ENCODE measurements around the gene EDC3.
"Not testable (repeated sequence)": the region's sequence is repeated elsewhere in the genome, so short reads cannot be mapped to it uniquely, and the experiment has no call there.

Gene EDC3

DNA sequence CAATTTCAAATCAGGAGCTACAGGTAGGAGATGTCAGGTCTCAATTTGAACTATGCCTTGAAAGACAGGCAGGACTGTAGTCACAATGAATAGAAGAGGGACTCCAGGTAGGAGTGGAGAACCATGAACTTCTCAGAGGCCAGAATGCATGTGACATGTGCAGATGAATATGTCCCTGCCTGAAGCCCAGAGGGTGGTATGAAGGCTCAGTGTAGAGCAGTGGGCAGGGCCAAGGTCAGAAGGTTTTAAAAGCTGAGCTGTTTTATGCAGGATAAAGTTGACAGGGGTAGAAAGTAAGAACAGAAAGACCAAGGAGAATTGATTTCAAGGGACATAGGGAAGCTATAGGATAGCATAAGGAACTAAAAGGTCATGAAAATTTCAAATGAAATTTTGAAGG lies 49.3 kb downstream of the EDC3 start:
- no peak for DNase-seq

DNA sequence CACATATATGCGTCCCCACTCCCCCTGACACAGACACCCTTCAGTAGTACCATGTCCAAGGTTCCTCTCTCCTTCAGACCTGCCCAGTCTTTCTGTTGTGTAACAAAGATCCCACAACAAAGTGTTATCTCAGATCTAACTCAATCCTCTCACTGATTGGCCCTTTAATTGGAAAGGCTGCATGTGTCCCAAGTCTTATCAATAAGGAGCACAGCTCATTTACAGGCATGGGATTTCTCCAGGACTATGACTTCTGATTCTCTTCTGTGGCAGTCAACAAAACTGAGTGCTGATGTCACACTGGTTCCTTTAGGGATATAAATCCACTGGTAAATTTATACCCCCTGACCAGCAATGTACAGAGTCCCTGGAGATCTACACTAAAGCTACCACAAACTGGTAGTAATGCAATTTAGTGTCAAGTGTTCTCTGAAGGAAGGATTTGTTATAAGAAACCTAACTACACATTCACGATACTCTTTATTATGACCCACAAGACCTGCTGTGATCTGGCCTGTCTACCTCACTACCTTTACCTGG lies 52.1 kb downstream of the EDC3 start:
- DNase-seq, result no peak

DNA sequence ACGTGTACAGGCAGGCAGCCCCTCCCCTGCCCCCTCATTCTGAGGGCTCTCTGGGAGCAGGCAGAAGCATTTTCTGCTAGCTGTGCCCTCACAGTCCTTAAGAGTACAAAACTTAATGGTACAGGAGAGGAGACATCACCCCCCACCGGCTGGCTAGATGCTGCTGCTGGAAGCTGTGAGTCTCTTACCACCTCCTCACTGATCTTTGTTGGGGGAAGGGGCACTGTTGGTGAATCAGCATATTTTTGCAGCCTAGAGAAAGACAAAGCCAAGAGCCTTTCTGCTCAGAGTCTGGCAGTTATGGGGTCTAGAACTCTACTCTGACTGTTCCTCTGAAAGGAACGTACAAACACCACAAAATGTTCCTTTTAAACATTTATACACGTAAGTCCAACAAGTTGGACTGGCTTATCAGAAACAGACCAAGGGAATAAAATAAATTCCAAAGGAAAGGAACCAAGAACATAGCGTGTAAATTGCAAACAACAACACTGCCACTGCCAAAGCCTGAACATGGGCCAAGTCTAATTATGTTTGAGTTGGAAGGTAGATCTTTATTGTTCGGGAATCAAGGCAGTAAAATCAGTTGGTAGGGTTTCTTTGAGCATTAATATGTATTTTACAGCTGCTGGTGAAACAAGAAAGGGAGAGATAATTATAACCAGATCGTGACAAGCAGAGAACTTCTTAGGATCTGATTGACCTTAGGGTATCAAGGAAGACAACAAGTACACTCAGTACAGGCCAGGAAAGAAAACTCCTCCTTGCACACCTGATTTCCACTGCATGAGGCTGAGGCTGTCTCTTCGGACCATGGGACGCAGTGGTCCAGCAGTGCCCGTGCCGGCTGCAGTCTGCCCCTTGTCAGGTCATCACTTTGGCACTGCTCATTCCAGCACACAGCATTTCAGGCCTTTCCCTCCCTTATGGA lies 52.8 kb downstream of the EDC3 start:
- DNase-seq, result no peak

DNA sequence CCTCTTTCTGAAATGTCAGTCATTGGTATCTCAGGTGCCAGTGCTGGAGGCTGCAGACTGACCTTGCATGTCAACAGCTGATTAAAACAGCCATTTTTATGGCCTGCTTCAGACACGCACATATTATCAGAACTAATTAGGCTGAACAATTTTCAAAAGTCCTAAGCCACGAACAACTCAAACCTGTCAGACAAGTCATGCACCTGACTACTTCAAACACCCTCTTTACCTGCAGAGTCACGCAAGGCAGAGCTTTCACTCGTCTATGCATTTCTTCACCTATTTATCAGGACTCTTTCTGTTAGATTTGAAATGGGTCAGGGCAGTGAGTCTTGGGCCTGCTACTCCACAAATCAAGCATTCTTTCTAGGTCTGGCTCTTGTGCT lies 53.5 kb downstream of the EDC3 start:
- DNase-seq, result no peak

DNA sequence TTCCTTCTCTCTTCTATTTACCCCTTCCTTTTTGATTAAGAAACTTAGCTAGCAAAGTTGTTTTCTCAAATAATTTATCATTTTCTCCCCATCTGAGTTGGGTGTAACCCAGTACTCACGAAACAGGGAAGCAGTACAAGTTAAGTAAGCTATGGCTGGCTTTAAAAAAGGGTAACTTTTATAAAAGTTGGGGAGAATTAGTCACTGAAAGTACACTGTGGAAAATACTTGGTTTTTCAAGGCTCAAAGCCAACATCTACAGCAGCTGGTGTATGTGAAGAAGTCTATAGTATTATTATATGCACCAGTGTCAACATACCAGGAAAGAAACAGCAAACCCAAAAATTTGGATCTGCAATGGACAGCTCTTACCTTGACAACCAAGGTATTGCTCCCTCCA lies 54.7 kb downstream of the EDC3 start:
- DNase-seq, result no peak

DNA sequence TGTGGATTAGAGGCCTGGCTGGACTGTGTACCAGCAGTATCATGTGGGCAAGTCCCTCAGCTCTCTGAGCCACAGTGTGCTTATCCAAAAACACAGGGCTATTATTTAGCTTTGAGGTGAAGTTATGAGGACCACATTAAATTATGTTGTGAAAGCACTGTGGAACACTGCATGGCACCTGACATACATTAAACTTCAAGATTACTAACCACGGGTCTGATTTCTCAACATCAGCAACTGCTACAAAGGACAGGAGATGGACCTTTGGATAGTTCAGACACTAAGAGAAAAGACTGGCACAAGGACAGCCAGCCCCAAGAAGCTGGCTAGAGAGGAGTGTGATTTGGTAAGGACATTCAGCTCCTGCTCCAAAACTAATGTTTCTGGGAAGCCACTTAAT lies 58.8 kb downstream of the EDC3 start:
- DNase-seq, result no peak

DNA sequence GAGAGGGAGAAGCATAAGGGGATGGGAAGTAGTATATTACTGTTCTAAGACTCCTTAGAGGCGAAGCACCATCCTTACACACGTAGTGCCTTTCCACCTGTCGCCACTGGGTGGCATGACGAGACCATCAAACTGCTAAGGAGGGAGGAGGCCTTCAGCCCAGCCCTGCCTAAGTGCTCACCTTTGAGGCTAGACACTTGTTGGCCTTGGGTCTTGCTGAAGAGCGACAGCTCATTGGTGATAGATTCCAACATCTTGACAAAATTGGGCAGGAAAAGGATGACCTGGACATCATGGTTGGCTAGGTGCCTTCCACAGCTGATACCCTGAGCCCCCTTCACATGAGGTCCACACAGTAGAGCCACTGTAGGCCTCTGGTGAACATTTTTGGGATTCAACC lies 60.6 kb downstream of the EDC3 start:
- DNase-seq, result peak; percentile 52

DNA sequence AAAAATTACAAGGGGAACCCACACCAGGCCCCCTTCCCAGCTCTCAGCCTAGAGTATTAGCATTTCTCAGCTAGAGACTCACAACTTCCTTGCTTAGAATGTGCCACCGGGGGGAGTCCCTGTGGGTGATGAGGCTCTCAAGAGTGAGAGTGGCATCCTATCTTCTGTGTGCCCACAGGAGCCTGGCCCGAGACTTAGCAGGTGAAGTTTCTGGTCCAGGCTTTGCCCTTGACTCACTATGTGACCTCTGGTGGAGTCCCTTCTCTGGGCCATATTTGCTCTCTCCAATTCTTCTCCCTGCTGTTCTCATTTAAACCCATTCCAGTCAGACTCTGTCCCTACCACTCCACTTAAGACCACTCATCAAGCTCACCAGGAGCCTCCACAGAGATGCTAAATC lies 62.0 kb downstream of the EDC3 start:
- no peak for DNase-seq

DNA sequence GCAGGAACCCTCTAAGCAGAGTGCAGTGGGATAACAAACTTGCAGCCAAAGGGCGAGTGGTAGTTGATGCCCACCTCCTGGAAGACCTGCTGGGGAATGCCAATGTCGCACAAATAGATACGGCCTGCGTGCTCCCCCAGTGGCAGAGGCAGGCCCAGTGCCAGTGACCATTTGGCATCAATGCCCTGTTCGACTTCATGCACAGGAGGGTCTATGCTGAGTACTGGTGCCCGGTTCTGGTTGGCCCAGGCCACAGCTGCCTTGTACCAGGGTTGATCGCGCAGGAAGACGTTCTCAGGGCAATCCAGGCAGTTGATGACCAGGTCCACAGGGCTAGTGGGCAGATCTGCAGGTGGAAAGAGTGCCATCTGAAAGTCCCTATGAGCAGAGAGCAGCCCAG lies 63.2 kb downstream of the EDC3 start:
- DNase-seq, result no peak

DNA sequence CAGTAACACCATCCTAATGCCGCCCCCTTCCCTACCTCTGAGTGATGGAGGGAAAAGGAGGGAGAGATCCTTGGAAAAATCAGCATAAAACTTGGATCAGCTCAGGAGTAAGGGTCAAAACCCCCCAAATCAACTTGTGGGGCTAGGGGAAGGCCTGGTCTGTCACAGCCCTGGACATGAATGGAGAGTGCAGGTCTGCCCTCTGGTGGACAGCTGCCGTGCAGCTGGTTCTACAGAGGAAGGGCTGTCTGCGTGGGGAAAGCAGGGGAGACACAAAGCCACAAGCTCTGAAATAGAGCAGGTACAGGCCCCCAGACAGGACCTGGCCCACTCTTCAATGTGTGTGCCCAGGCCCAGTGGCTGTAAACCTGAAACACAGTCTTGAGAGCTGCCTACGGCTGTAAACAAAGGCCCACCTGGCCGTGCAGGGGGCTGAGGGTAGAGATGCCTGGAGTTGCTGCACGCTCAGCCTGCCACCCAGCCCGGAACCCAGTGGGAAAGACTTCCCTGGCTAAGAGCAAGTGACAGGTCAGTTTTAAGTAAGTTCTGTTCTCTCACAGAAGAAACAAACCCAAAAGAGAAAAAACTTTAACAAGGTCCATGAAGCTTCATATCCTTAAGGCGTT lies 63.8 kb downstream of the EDC3 start:
- DNase-seq, result peak; percentile 31

DNA sequence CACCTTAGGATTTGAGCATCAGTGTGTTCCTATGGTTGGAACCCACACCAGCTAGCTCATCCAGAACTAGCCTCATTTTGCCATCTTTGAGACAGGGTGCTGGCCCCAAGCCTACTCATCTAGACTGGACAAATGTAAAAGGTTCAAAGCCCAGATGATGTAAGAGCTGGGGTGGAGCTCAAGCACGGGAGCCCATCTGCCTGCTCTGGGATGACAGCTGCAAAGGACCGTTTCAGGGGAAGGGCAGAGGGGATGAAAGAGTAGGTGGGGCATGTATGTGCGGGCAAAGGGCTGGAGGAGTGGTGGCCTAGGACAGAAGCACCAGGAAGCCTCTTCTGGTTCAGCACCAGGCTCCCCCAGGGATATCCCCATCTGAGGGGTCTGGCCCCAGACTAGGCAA lies 64.4 kb downstream of the EDC3 start:
- no peak for DNase-seq

DNA sequence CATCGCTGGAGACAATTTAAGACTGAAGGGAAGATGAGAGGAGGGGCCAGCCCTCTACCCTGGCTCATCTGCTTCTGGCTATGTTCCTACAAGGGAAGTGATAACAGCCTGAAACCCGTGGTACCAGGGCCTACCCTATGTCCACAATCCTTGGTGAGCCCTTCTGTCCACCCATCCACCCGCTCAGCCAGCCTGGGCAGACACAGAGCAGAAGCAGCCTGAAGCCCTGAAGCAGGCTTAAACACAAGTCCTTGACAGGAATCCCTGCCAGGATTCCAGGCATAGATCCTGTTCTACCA lies 64.8 kb downstream of the EDC3 start:
- no peak for DNase-seq

DNA sequence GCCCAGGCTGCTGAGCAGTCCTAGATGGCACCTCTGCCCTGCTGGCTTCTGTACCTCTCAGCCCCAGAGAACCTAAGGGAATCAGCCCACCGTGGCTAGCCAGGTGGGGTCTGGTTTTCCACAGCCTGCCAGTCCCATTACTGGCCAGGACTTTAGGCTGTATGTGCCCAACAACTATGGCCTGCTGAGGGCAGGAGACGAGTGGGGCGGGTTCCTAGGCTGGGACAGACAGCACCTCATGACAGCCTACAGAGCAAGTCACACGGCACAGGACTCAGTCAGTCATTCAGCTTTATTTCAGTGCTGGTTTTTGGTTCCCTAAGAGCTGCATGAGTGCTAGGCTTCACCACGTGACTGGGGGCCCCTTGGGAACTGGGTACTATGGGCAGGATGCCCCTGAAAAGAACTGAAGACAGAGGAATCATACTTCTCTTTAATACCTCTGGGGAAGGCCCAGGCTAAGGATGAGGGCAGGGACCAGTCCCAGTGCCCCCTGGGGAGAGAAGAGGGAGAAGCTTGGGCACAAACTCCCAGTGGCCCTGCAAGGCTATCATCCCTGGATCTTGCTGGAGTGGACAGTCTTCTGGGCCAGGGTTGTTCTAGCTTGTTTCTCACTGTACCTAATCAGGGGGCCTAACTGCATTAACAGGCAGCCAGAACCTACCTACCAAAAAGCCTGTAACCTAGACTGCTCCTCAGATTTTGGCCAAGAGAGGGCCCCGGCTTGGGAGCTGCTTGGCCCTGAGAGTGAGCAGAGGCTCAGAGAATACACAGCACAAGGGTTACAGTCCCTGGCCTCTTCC lies 65.3 kb downstream of the EDC3 start:
- DNase-seq, result no peak

DNA sequence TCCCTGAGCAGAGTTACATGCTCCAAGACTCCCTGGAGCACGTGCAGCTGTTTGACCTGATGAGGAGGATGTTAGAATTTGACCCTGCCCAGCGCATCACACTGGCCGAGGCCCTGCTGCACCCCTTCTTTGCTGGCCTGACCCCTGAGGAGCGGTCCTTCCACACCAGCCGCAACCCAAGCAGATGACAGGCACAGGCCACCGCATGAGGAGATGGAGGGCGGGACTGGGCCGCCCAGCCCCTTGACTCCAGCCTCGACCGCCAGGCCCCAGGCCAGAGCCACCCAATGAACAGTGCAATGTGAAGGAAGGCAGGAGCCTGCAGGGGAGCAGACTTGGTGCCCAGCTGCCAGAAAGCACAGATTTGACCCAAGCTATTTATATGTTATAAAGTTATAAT lies 66.1 kb downstream of the EDC3 start:
- DNase-seq, result not testable (repeated sequence)

DNA sequence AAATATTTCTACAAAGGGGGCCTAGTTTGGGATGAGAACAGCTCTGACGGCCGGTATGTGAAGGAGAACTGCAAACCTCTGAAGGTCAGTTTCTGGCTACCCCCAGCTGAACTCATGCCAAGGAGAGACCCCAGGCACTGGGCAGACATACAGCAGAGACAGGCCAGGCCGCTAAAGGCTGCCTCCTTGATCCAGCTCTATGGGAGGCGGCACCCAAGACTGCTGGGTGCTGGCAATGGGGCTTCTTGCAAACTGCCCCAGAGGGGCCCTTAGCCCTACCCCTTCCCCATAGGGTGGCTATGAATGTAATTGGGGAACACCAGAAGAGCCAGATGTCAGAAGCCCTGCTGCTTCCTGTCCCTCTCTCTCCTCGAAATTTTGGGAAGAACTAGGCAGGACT lies 66.9 kb downstream of the EDC3 start:
- DNase-seq, result no peak

DNA sequence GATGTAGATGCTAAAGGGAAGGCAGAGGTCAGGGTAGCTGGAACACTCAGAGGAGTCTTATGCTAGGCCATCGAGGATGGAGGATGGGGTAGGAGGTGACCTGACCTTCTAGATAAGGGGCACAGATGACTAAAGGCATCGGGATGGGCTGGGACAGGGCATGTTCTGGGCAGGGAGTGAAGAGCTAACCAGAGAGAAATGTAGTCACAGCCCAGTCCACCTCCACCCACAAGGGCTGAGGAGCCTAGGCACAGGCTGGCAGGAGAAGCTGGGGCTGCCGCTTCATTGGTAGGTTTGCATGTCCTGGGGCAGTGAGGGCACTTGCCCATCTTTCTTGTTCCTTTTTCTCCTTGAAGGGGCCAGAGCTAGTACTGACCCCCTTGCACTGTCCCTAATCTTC lies 67.6 kb downstream of the EDC3 start:
- DNase-seq, result no peak

DNA sequence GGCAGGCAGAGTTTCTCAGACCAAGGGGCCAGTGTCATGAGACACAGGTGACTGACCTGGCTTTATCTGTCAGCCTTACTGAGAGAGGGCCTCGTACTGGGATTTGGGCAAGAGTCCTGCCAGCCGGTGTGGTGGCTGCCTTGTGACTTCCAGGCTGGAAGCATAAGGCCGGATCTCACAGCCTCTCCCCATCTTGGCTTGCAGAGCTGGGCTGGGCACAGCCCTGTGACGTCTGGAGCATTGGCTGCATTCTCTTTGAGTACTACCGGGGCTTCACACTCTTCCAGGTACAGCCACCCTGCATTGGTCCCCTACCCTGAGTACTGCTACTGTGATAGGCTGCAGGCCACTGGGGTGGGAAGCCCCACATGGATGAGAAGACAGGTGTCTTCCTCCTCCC lies 68.1 kb downstream of the EDC3 start:
- no peak for DNase-seq

DNA sequence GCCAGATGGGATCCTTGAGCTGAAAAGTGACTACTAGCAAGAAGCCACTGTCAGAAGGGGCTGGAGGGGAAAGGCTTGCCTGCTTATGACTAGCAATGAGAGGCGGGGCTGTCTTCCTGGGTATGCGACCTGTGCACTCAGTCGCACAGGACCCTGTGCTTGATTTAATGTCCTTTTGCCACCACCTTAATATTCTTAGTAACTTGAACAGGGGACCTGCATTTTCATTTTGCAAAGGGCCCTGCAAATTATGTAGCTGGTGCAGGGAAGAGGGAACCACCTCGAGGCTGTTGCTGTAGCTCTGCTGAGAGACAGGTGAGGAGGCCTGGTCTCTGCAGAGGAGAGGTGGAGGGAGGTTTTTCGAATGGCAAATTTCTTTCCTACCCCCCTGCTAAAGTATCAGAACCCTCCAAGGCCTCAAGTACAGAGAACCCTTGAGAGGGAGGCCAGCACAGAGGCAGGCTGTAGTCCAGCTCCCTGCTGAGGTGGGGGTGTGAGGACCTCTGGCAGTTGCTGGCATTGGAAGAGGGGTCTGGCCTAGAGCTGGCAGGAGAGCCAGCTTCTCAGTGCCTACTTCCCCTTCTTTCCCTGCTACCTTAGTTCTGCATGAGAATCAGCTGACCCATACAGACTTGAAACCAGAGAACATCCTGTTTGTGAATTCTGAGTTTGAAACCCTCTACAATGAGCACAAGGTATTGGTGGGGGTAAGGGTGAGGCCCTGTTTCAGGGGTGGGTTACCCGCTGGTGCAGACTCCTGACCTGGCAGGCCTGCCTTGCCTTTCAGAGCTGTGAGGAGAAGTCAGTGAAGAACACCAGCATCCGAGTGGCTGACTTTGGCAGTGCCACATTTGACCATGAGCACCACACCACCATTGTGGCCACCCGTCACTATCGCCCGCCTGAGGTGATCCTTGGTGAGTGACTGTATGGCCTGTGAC lies 68.8 kb downstream of the EDC3 start:
- DNase-seq, result no peak

DNA sequence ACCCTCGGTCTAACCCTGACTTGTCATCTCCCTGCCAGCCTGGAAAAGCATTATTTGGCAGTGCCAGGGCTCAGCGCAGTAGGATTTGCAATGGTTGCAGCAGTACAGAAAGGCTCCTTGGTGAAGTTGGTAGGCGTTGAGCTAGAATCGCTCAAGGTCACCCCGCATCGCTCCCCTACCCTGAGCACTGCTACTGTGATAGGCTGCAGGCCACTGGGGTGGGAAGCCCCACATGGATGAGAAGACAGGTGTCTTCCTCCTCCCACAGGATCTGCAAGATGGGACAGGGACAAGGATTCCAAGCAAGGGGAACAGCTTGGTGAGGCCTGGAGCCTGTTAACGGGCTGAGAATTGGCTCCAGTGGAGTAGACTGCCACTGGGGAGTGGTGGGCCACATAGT lies 69.5 kb downstream of the EDC3 start:
- no peak for DNase-seq

DNA sequence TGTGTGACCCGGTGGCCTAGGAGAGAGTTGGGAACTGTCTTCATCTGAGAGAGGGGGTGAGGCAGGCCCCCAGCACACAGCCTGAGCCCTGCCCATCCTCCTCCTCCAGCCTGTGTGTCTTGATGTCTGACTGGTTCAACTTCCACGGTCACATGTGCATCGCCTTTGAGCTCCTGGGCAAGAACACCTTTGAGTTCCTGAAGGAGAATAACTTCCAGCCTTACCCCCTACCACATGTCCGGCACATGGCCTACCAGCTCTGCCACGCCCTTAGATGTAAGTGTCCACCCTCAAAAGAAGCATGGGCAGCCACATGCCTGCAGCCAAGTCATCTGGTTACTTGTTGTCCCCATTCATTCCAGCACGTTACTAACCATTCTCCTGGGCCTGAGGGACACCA lies 70.1 kb downstream of the EDC3 start:
- no peak for DNase-seq

DNA sequence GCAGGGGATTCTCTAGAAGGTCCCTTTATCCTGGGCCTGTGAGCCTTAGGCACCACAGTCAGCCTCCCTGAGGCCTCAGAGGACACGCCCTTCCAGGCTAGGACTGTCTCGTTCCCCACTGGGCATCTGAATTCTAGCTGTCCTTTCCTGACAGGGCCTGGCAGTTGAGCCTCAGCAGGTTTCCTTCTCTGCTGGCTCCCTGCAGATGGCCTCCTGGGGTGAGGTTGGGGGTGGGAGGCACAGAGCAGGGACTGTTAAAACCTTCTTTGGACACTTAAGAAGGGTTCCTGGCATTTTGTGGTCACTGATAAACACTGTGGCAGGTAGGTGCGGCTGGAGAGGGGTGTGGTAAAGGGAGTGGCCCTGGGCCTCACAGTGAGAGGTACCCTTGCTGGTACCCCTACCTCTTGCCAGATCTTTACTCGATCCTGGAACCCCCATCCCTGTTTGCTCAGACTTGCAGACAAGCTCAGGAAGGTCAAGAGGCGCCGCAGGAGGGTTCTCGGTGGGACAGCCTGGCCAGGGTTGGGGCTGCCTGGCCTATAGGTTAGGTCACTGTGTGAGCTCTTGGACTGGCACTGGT lies 71.7 kb downstream of the EDC3 start:
- DNase-seq, result no peak

DNA sequence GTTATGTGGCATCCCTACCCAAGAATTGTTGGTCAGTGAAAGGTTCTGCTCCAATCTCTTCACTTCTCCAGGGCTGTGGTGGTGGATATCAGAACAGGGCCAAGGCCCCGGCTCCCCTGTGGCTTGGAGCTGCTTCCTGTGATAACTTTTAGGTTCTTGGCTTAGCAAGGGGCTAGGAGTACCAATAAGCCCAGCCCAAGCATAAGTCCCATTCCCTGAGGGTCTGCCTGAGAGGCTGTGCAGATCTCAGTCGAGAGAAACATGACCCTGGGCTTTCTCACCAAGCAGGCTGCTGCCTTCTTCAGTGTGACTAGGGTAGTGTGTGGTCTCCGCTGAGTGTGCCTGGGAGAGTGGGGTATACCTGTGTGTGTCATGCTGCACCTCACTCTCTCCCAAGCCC lies 73.1 kb downstream of the EDC3 start:
- no peak for DNase-seq

Measured in HCEC 1CT (cell line).